ENCODE measurements around the gene NAP1L5.

NAP1L5 gene

GRCh38 chr4:88660446-88661294 lies 37.0 kb downstream of the NAP1L5 start:
- DNase-seq (ENCODE audit: low read depth): no peak

- no peak for DNase-seq (ENCODE audit: low read depth)
Measured at GRCh38 chr4:88659890-88660208, 37.8 kb downstream of the NAP1L5 start.

GRCh38 chr4:88659055-88659889 lies 38.4 kb downstream of the NAP1L5 start:
- DNase-seq (ENCODE audit: low read depth): no peak

GRCh38 chr4:88655226-88655625 lies 42.4 kb downstream of the NAP1L5 start:
- DNase-seq (ENCODE audit: low read depth): no peak

- DNase-seq (ENCODE audit: low read depth): no peak
Measured at GRCh38 chr4:88653371-88653946, 44.2 kb downstream of the NAP1L5 start.

GRCh38 chr4:88649716-88650115 lies 47.9 kb downstream of the NAP1L5 start:
- DNase-seq (ENCODE audit: low read depth): no peak

- DNase-seq (ENCODE audit: low read depth): no peak
Measured at GRCh38 chr4:88646528-88647280, 50.9 kb downstream of the NAP1L5 start.

- DNase-seq (ENCODE audit: low read depth): no peak
Measured at GRCh38 chr4:88645994-88646393, 51.6 kb downstream of the NAP1L5 start.
